ENCODE data around the gene GDE1. TPM values are rescaled to one million over a fixed set of nuclear protein-coding genes. Genes with fewer than 3 reads are reported as not detected.
A peak's percentile ranks its signal among the peaks of the same experiment; 100 is the strongest.

GDE1 gene
- total RNA-seq, 1 experiment from 2014 or later, result 45.6 TPM

DNA sequence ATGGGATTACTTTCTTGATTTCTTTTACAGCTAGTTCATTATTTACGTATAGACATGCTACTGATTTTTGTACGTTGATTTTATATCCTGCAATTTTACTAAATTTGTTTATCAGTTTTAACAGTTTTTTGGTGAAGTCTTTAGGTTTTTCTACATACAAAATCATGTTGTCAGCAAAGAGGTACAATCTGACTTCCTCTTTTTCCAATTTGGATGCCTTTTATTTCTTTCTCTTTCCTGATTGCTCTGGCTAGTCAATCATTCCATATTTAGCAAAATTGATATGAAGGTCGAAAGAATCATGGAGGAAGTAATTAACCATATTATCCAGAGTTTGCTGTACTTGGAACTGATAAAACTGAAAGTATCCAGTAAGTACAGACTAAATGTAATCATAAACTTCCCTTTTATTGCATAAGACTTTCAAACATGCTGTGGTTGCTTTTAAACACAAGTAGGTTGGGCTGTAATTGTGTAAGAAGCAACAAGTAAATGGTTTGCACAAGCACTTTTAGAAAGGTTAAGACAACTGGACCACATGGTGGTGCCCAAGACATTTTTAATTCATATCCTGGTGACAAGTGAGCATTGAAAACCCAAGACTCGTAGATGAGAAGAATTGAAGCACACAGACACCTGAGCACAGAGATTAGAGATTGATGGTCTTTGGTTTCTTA, 8.4 kb downstream of the GDE1 start:
- H3K4me3 ChIP-seq (ENCODE audit: low read length), result no peak overlapping the region
- no peak overlapping the region for H3K27ac ChIP-seq (ENCODE audit: low read length)
- H3F3A ChIP-seq (ENCODE audit: low read length, unreplicated experiment), result no peaks in the 10 kb centered on the region
- no TSS peak for BruUV-seq (replicated peaks)
- intact Hi-C loops (cut with micrococcal nuclease), result no loop called here
- H2AFZ ChIP-seq (ENCODE audit: low read length), result no peak overlapping the region
- H3K27me3 ChIP-seq (ENCODE audit: low read length), result no peaks in the 10 kb centered on the region
- POLR2A ChIA-PET (ENCODE audit: unreplicated experiment), result no interaction called here
- no peak overlapping the region for H3K4me2 ChIP-seq (ENCODE audit: low read length)
- H3K4me1 ChIP-seq (ENCODE audit: insufficient read depth, low read length), result peaks cover 31% of the 10 kb centered on the region
- peaks cover 29% of the 10 kb centered on the region for H3K79me2 ChIP-seq (ENCODE audit: low read length)
- H3K9me3 ChIP-seq (ENCODE audit: low read length), result no peaks in the 10 kb centered on the region
- H3K9me2 ChIP-seq (replicated peaks; ENCODE audit: low read length), result no peaks in the 10 kb centered on the region
- CTCF ChIA-PET, result no interaction called here
- ATAC-seq, result no peak
- no peak for DNase-seq
- TF ChIP-seq, protein P1, sequence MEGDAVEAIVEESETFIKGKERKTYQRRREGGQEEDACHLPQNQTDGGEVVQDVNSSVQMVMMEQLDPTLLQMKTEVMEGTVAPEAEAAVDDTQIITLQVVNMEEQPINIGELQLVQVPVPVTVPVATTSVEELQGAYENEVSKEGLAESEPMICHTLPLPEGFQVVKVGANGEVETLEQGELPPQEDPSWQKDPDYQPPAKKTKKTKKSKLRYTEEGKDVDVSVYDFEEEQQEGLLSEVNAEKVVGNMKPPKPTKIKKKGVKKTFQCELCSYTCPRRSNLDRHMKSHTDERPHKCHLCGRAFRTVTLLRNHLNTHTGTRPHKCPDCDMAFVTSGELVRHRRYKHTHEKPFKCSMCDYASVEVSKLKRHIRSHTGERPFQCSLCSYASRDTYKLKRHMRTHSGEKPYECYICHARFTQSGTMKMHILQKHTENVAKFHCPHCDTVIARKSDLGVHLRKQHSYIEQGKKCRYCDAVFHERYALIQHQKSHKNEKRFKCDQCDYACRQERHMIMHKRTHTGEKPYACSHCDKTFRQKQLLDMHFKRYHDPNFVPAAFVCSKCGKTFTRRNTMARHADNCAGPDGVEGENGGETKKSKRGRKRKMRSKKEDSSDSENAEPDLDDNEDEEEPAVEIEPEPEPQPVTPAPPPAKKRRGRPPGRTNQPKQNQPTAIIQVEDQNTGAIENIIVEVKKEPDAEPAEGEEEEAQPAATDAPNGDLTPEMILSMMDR (conservative IDR thresholded peaks at IDR 0.05; ENCODE audit: low read depth, low read length), result no peak
- no peak for TF ChIP-seq EZH2phosphoT487 (IDR thresholded peaks at IDR 0.05; ENCODE audit: borderline replicate concordance, low read length)
- TF ChIP-seq EZH2 (IDR thresholded peaks at IDR 0.05; ENCODE audit: low read length, unreplicated experiment), result no peak
- no peak overlapping the region for H3K9ac ChIP-seq (ENCODE audit: low read length)
- H4K20me1 ChIP-seq (ENCODE audit: low read length), result 0 out of 2 replicates have a peak, but pooled peaks cover 6% of the 10 kb centered on the region
- peaks cover 29% of the 10 kb centered on the region for H3K36me3 ChIP-seq (ENCODE audit: low read depth, low read length)

DNA sequence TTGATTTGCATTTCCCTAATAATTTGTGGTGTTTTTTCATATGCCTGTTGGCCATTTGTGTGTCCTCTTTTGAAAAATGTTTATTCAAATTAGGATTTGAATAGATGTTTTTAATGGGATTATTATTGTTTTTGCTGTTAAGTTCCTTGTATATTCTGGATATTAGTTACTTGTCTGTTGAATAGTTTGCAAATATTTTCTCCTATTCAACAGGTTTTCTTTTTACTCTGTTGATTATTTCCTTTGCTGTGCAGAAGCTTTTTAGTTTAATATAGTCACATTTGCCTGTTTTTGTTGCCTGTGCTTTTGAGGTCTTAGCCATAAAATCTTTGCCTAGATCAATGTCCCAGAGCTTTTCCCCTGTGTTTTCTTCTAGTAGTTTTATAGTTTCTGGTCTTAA, 9.6 kb downstream of the GDE1 start:
- intact Hi-C loops (cut with micrococcal nuclease), result no loop called here
- no peak overlapping the region for H3K27ac ChIP-seq (ENCODE audit: low read length)
- DNase-seq (no peak), ATAC-seq (no peak)
- H3K4me1 ChIP-seq (ENCODE audit: insufficient read depth, low read length), result peaks cover 33% of the 10 kb centered on the region
- 0 out of 2 replicates have a peak, but pooled peaks cover 6% of the 10 kb centered on the region for H4K20me1 ChIP-seq (ENCODE audit: low read length)
- no peaks in the 10 kb centered on the region for H3K9me3 ChIP-seq (ENCODE audit: low read length)
- CTCF ChIA-PET, result no interaction called here
- H3K27me3 ChIP-seq (ENCODE audit: low read length), result no peaks in the 10 kb centered on the region
- H3K9me2 ChIP-seq (replicated peaks; ENCODE audit: low read length), result no peaks in the 10 kb centered on the region
- H3K4me3 ChIP-seq (ENCODE audit: low read length), result no peak overlapping the region
- H3F3A ChIP-seq (ENCODE audit: low read length, unreplicated experiment), result no peaks in the 10 kb centered on the region
- no peak overlapping the region for H3K9ac ChIP-seq (ENCODE audit: low read length)
- peaks cover 30% of the 10 kb centered on the region for H3K36me3 ChIP-seq (ENCODE audit: low read depth, low read length)
- no TSS peak for BruUV-seq (replicated peaks)
- POLR2A ChIA-PET (ENCODE audit: unreplicated experiment), result no interaction called here
- peaks cover 22% of the 10 kb centered on the region for H3K79me2 ChIP-seq (ENCODE audit: low read length)
- TF ChIP-seq EZH2 (IDR thresholded peaks at IDR 0.05; ENCODE audit: low read length, unreplicated experiment) (no peak), EZH2phosphoT487 (IDR thresholded peaks at IDR 0.05; ENCODE audit: borderline replicate concordance, low read length) (no peak)
- TF ChIP-seq, protein P1 (conservative IDR thresholded peaks at IDR 0.05; ENCODE audit: low read depth, low read length), result no peak
- H3K4me2 ChIP-seq (ENCODE audit: low read length), result no peak overlapping the region
- H2AFZ ChIP-seq (ENCODE audit: low read length), result no peak overlapping the region

DNA sequence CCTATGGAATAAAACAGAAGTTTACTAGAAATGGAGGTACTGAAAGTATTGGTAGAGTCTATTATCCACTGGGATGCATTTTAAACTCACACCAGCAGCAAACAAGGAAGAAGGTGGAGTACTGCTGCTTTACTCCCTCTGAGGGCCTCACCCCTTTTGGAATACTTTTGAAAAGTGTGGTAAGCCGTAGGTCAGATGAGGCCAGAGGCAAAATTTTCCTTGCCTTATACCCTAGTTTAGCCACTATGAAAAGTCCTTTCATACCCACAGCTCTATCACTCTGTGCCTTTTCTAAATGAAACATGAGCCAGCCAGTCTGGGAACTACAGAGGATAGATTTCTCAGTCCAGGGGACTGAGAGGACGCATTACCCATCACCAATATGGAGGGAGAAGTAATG, 14.0 kb downstream of the GDE1 start:
- TF ChIP-seq EZH2 (IDR thresholded peaks at IDR 0.05; ENCODE audit: low read length, unreplicated experiment) (no peak), EZH2phosphoT487 (IDR thresholded peaks at IDR 0.05; ENCODE audit: borderline replicate concordance, low read length) (no peak)
- TF ChIP-seq, protein P1 (conservative IDR thresholded peaks at IDR 0.05; ENCODE audit: low read depth, low read length), result no peak
- Histone ChIP-seq H2AFZ (ENCODE audit: low read length) (no peak overlapping the region), H3K4me2 (ENCODE audit: low read length) (peak overlapping the region; percentile 46; the same call in 1 of the 2 replicates), H3K4me1 (ENCODE audit: insufficient read depth, low read length) (peaks cover 38% of the 10 kb centered on the region), H3K9ac (ENCODE audit: low read length) (no peak overlapping the region), H4K20me1 (ENCODE audit: low read length) (no peaks in the 10 kb centered on the region), H3K79me2 (ENCODE audit: low read length) (no peaks in the 10 kb centered on the region), H3K27ac (ENCODE audit: low read length) (peak overlapping the region; percentile 32), H3F3A (ENCODE audit: low read length, unreplicated experiment) (no peaks in the 10 kb centered on the region), H3K9me3 (ENCODE audit: low read length) (no peaks in the 10 kb centered on the region), H3K9me2 (replicated peaks; ENCODE audit: low read length) (no peaks in the 10 kb centered on the region), H3K4me3 (ENCODE audit: low read length) (no peak overlapping the region), H3K27me3 (ENCODE audit: low read length) (no peaks in the 10 kb centered on the region), H3K36me3 (ENCODE audit: low read depth, low read length) (peaks cover 27% of the 10 kb centered on the region; the same call in 1 of the 2 replicates)
- ChIA-PET POLR2A (ENCODE audit: unreplicated experiment) (no interaction called here), CTCF (no interaction called here)
- peak; percentile 75 for ATAC-seq
- DNase-seq, result peak; percentile 48
- intact Hi-C loops (cut with micrococcal nuclease), result loop anchor here (10.0 kb wide), 1 partner anchor 423 kb away; no protein-coding TSS in a partner anchor
- BruUV-seq (replicated peaks), result no TSS peak

Data from PC-3 (cell line).